ENCODE measurements around the gene TPCN2. TPM values are rescaled to one million over a fixed set of nuclear protein-coding genes. Genes with fewer than 3 reads are reported as not detected.

Gene TPCN2
- total RNA-seq, 1 experiment from 2014 or later: 63.6 TPM

- Mint-ChIP-seq H3K4me3 (ENCODE audit: unreplicated experiment) (no peak overlapping the region), H3K9me3 (ENCODE audit: unreplicated experiment) (no peaks in the 10 kb centered on the region), H3K27ac (ENCODE audit: unreplicated experiment) (no peak overlapping the region), H3K36me3 (ENCODE audit: insufficient read depth, unreplicated experiment) (peaks cover 33% of the 10 kb centered on the region), H3K27me3 (ENCODE audit: insufficient read depth, unreplicated experiment) (no peaks in the 10 kb centered on the region), H3K4me1 (ENCODE audit: low read depth, unreplicated experiment) (no peaks in the 10 kb centered on the region)
- intact Hi-C loops (cut with micrococcal nuclease; ENCODE audit: unreplicated experiment): loop anchor here (10.0 kb wide), 1 partner anchor 452 kb away; no protein-coding TSS in a partner anchor
- TF ChIP-seq, protein P1, sequence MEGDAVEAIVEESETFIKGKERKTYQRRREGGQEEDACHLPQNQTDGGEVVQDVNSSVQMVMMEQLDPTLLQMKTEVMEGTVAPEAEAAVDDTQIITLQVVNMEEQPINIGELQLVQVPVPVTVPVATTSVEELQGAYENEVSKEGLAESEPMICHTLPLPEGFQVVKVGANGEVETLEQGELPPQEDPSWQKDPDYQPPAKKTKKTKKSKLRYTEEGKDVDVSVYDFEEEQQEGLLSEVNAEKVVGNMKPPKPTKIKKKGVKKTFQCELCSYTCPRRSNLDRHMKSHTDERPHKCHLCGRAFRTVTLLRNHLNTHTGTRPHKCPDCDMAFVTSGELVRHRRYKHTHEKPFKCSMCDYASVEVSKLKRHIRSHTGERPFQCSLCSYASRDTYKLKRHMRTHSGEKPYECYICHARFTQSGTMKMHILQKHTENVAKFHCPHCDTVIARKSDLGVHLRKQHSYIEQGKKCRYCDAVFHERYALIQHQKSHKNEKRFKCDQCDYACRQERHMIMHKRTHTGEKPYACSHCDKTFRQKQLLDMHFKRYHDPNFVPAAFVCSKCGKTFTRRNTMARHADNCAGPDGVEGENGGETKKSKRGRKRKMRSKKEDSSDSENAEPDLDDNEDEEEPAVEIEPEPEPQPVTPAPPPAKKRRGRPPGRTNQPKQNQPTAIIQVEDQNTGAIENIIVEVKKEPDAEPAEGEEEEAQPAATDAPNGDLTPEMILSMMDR (IDR thresholded peaks at IDR 0.05; ENCODE audit: insufficient read depth in 1 of 2, low read depth in 1 of 2, low read length in 1 of 2, severe bottlenecking in 1 of 2, unreplicated experiment in 1 of 2): no peak
- H3K9me3 ChIP-seq: no peaks in the 10 kb centered on the region
- BruUV-seq (replicated peaks): no TSS peak
- peaks cover 11% of the 10 kb centered on the region for H3K36me3 ChIP-seq (ENCODE audit: control insufficient read depth, insufficient read depth, low read length)
- no peak overlapping the region for H3K4me3 ChIP-seq (ENCODE audit: low read depth, low read length)
- no peaks in the 10 kb centered on the region for H3K27me3 ChIP-seq (replicated peaks; ENCODE audit: control insufficient read depth, insufficient read depth, low read length)
- H3K4me1 ChIP-seq: no peaks in the 10 kb centered on the region
- ChIA-PET CTCF (interaction anchor here (0.6 to 1.1 kb wide), 3 partner anchors 66 to 127 kb away, joined by 3 to 4 read pairs (median 3); no protein-coding TSS in a partner anchor), POLR2A (no interaction called here)
- DNase-seq: no peak
Measured at GRCh38 chr11:69087133-69087524, 38.4 kb downstream of the TPCN2 start.

- peaks cover 37% of the 10 kb centered on the region for H3K36me3 Mint-ChIP-seq (ENCODE audit: insufficient read depth, unreplicated experiment)
- Histone ChIP-seq H3K36me3 (ENCODE audit: control insufficient read depth, insufficient read depth, low read length) (peaks cover 11% of the 10 kb centered on the region), H3K4me1 (no peaks in the 10 kb centered on the region), H3K9me3 (no peaks in the 10 kb centered on the region), H3K4me3 (ENCODE audit: low read depth, low read length) (no peak overlapping the region), H3K27me3 (replicated peaks; ENCODE audit: control insufficient read depth, insufficient read depth, low read length) (no peaks in the 10 kb centered on the region)
- no peaks in the 10 kb centered on the region for H3K27me3 Mint-ChIP-seq (ENCODE audit: insufficient read depth, unreplicated experiment)
- intact Hi-C loops (cut with micrococcal nuclease; ENCODE audit: unreplicated experiment): loop anchor here (1.0 to 10.0 kb wide), 6 partner anchors 120 to 453 kb away; no protein-coding TSS in a partner anchor
- no peak for DNase-seq
- no peaks in the 10 kb centered on the region for H3K9me3 Mint-ChIP-seq (ENCODE audit: unreplicated experiment)
- no TSS peak for BruUV-seq (replicated peaks)
- no peaks in the 10 kb centered on the region for H3K4me1 Mint-ChIP-seq (ENCODE audit: low read depth, unreplicated experiment)
- H3K4me3 Mint-ChIP-seq (ENCODE audit: unreplicated experiment): no peak overlapping the region
- POLR2A ChIA-PET: no interaction called here
- no peak overlapping the region for H3K27ac Mint-ChIP-seq (ENCODE audit: unreplicated experiment)
- CTCF ChIA-PET: interaction anchor here (1.1 kb wide), 1 partner anchor 80 kb away, joined by 3 read pairs; no protein-coding TSS in a partner anchor
- TF ChIP-seq, protein P1 (IDR thresholded peaks at IDR 0.05; ENCODE audit: insufficient read depth in 1 of 2, low read depth in 1 of 2, low read length in 1 of 2, severe bottlenecking in 1 of 2, unreplicated experiment in 1 of 2): no peak
Measured at GRCh38 chr11:69087811-69088210, 39.1 kb downstream of the TPCN2 start.

DNA sequence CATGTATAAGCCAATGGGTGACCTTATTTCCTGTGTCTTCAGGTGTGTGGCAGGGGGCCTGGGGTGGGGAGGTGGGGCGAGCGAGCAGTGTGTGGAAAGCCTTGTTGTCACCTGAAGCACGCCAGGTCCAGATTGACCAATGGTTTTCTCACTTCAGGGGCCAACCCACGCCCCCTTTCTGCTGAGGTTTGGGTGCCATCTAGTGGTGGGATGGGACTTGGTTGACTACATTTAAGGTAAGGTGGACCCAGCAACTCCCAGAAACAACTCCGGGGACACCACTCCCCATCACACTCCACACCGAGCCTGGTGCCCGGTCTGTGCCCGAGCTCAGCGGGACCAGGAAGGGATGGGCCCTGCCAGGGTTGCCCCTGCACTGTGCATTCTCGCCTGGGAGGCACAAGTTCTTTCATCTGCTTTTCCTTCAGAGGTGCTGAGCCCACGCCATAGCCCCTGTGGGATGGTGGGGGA is 40.0 kb downstream of the TPCN2 start:
- Mint-ChIP-seq H3K27me3 (ENCODE audit: insufficient read depth, unreplicated experiment) (no peaks in the 10 kb centered on the region), H3K9me3 (ENCODE audit: unreplicated experiment) (no peaks in the 10 kb centered on the region), H3K36me3 (ENCODE audit: insufficient read depth, unreplicated experiment) (peaks cover 41% of the 10 kb centered on the region), H3K4me3 (ENCODE audit: unreplicated experiment) (no peak overlapping the region), H3K4me1 (ENCODE audit: low read depth, unreplicated experiment) (no peaks in the 10 kb centered on the region), H3K27ac (ENCODE audit: unreplicated experiment) (no peak overlapping the region)
- TF ChIP-seq, protein P1 (IDR thresholded peaks at IDR 0.05; ENCODE audit: insufficient read depth in 1 of 2, low read depth in 1 of 2, low read length in 1 of 2, severe bottlenecking in 1 of 2, unreplicated experiment in 1 of 2): peak; percentile 97 to 98
- Histone ChIP-seq H3K4me1 (no peaks in the 10 kb centered on the region), H3K9me3 (no peaks in the 10 kb centered on the region), H3K27me3 (replicated peaks; ENCODE audit: control insufficient read depth, insufficient read depth, low read length) (no peaks in the 10 kb centered on the region), H3K4me3 (ENCODE audit: low read depth, low read length) (no peak overlapping the region), H3K36me3 (ENCODE audit: control insufficient read depth, insufficient read depth, low read length) (peaks cover 9% of the 10 kb centered on the region)
- POLR2A ChIA-PET: no interaction called here
- CTCF ChIA-PET: interaction anchor here (0.8 kb wide), 1 partner anchor 32 kb away, joined by 3 read pairs; no protein-coding TSS in a partner anchor
- no TSS peak for BruUV-seq (replicated peaks)
- intact Hi-C loops (cut with micrococcal nuclease; ENCODE audit: unreplicated experiment): loop anchor here (1.0 to 10.0 kb wide), 6 partner anchors 120 to 454 kb away; no protein-coding TSS in a partner anchor
- peak; percentile 90 to 94 for DNase-seq

All from Caco-2 (cell line).